Measurements from ENCODE around the gene MAD1L1. TPM values are rescaled to one million over a fixed set of nuclear protein-coding genes. Genes with fewer than 3 reads are reported as not detected.

The MAD1L1 gene
- total and polyA plus RNA-seq, 2 of the 13 experiments (the other 11 are each of a cell fraction or from before 2014, with no cell fraction given): 17.4 to 64.7 TPM

DNA sequence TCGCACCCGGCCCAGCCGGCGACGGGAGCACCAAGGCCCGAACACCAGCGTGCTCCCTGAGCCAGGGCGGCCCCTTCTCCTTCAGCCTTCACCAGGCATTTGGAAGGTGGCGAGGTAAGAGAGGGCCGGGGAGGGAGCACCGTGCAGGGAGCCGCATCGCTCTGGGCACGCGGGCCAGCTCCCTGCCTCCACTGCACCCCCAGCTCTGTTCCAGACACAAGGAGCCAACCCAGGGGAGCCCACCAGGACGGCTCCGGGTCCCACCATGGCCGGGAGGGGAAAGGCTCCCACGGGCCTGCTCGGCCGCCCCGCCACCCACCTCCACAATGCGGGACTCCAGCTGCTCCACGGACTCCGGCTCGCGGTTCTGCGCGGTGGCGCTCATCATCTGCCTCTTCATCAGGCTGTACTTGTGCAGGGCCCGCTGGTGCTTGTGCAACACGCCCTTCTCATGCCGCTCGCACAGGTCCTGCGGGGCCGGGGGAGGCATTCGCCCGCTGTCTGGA, 24.4 kb upstream of the MAD1L1 start:
- POLR2A ChIA-PET: interaction anchor here (0.9 kb wide), 1 partner anchor 25 kb away, joined by 3 read pairs; no protein-coding TSS in a partner anchor
- BruUV-seq (replicated peaks): no TSS peak
- in situ Hi-C loops (cut with HindIII; ENCODE audit: extremely low pct_ligation_motif_present, low pct_unique_long_range_greater_than_20kb): loop anchor here (10.0 kb wide), 1 partner anchor 48 kb away; no protein-coding TSS in a partner anchor

More for the DNA sequence above, 24.4 kb upstream of the MAD1L1 start:
- no peaks in the 10 kb centered on the region for H3K9me3 ChIP-seq (ENCODE audit: low read length)
- DNase-seq (ENCODE audit: low spot score): no peak
- ATAC-seq: no peak
- 98% methylated on average over 19 of the region's 38 CpGs for WGBS (ENCODE audit: low lambda C conversion rate)
- no peak overlapping the region for H3K4me2 ChIP-seq (ENCODE audit: low read depth, low read length)
- intact Hi-C loops (cut with micrococcal nuclease; ENCODE audit: unreplicated experiment): no loop called here
- H3K4me1 ChIP-seq (ENCODE audit: insufficient read depth, low read length): no peaks in the 10 kb centered on the region
- no peaks in the 10 kb centered on the region for H3K79me2 ChIP-seq (ENCODE audit: insufficient read depth, low read length)
- CTCF ChIA-PET (ENCODE audit: low intra/inter-chr PET ratio, low total read pairs): no interaction called here
- no peak overlapping the region for H3K27ac ChIP-seq (ENCODE audit: extremely low read length, insufficient read depth, low read length)
- H3K36me3 ChIP-seq (replicated peaks in 1 of 2; ENCODE audit: control insufficient read depth in 1 of 2, insufficient read depth in 2 of 2, low read length in 2 of 2): peaks cover 6 to 33% of the 10 kb centered on the region in 2 experiments; a peak in 3 of 5 replicates
- H2AFZ ChIP-seq (ENCODE audit: low read length): no peak overlapping the region
- no peak overlapping the region for H3K9ac ChIP-seq (ENCODE audit: insufficient read depth, low read depth, low read length)
- no peak overlapping the region for H3K4me3 ChIP-seq (replicated peaks in 1 of 3; ENCODE audit: insufficient read depth in 1 of 3, low read depth in 2 of 3, low read length in 3 of 3)
- no peak for TF ChIP-seq ZSCAN22 (CRISPR knock-in tag; IDR thresholded peaks at IDR 0.05)
- TF ChIP-seq, protein P1, sequence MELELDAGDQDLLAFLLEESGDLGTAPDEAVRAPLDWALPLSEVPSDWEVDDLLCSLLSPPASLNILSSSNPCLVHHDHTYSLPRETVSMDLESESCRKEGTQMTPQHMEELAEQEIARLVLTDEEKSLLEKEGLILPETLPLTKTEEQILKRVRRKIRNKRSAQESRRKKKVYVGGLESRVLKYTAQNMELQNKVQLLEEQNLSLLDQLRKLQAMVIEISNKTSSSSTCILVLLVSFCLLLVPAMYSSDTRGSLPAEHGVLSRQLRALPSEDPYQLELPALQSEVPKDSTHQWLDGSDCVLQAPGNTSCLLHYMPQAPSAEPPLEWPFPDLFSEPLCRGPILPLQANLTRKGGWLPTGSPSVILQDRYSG (CRISPR knock-in tag; IDR thresholded peaks at IDR 0.05): no peak
- peak; percentile 21 for TF ChIP-seq AGO2 (optimal IDR thresholded peaks at IDR 0.05; ENCODE audit: low read depth, low read length)
- TF ChIP-seq STAG1 (CRISPR knock-in tag; IDR thresholded peaks at IDR 0.05): no peak
- TF ChIP-seq, protein P2, sequence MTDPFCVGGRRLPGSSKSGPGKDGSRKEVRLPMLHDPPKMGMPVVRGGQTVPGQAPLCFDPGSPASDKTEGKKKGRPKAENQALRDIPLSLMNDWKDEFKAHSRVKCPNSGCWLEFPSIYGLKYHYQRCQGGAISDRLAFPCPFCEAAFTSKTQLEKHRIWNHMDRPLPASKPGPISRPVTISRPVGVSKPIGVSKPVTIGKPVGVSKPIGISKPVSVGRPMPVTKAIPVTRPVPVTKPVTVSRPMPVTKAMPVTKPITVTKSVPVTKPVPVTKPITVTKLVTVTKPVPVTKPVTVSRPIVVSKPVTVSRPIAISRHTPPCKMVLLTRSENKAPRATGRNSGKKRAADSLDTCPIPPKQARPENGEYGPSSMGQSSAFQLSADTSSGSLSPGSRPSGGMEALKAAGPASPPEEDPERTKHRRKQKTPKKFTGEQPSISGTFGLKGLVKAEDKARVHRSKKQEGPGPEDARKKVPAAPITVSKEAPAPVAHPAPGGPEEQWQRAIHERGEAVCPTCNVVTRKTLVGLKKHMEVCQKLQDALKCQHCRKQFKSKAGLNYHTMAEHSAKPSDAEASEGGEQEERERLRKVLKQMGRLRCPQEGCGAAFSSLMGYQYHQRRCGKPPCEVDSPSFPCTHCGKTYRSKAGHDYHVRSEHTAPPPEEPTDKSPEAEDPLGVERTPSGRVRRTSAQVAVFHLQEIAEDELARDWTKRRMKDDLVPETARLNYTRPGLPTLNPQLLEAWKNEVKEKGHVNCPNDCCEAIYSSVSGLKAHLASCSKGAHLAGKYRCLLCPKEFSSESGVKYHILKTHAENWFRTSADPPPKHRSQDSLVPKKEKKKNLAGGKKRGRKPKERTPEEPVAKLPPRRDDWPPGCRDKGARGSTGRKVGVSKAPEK (CRISPR knock-in tag; IDR thresholded peaks at IDR 0.05; ENCODE audit: borderline replicate concordance): no peak
- no peak for TF ChIP-seq SMARCE1 (IDR thresholded peaks at IDR 0.05; ENCODE audit: borderline replicate concordance)
- H3K27me3 ChIP-seq (ENCODE audit: control insufficient read depth in 1 of 2, insufficient read depth in 2 of 2, low read length in 2 of 2): no peaks in the 10 kb centered on the region
- H4K20me1 ChIP-seq (ENCODE audit: insufficient read depth, low read length): no peaks in the 10 kb centered on the region
- no peak for FAIRE-seq

All from HepG2 (cell line).